Calu3 (cell line): ENCODE data around the gene KCNA1. TPM values are rescaled to one million over a fixed set of nuclear protein-coding genes. Genes with fewer than 3 reads are reported as not detected.

Source experiments
- BruUV-seq: library from RNA; stranded (reverse); fragments of 400-500 nt; replicated peaks from 2 replicates; lab custom pipeline; 2021; lab: Mats Ljungman, UMichigan
- CTCF ChIA-PET: fragments of 300-600 bp; sonication (Branson Sonifier 250); formaldehyde crosslinking; loops from one replicate; lab custom pipeline; 2022; ENCODE audit warnings: antibody characterized with exemption; lab: Charles Lee
- DNase-seq: peaks from one replicate; pipeline ENCODE4 v3.0.0; 2022
- H3K27ac Mint-ChIP-seq: one replicate; pipeline ENCODE4 v1.8.0; 2022; ENCODE audit warnings: mixed read lengths; ENCODE audit not compliant: unreplicated experiment
- H3K27me3 Mint-ChIP-seq: one replicate; pipeline ENCODE4 v1.8.0; 2022; ENCODE audit warnings: mixed read lengths; ENCODE audit not compliant: unreplicated experiment
- H3K36me3 Mint-ChIP-seq: one replicate; pipeline ENCODE4 v1.8.0; 2022; ENCODE audit warnings: mild to moderate bottlenecking, moderate library complexity, mixed read lengths; ENCODE audit not compliant: insufficient read depth, unreplicated experiment
- H3K4me1 Mint-ChIP-seq: one replicate; pipeline ENCODE4 v1.8.0; 2022; ENCODE audit warnings: mild to moderate bottlenecking, low read depth, mixed read lengths; ENCODE audit not compliant: unreplicated experiment
- H3K4me3 Mint-ChIP-seq: one replicate; pipeline ENCODE4 v1.8.0; 2022; ENCODE audit warnings: mild to moderate bottlenecking, low read depth, moderate library complexity, mixed read lengths; ENCODE audit not compliant: unreplicated experiment
- H3K9me3 Mint-ChIP-seq: one replicate; pipeline ENCODE4 v1.8.0; 2022; ENCODE audit warnings: low read depth, mixed read lengths; ENCODE audit not compliant: unreplicated experiment
- CTCF ChIP-seq: fragments of 200-600 bp; IDR thresholded peaks from one replicate; pipeline ENCODE4 v1.8.0; 2022; ENCODE audit warnings: antibody characterized with exemption; ENCODE audit not compliant: unreplicated experiment
- intact Hi-C: fragments of 100-400 bp; cut with micrococcal nuclease; formaldehyde crosslinking; loops from one replicate; pipeline ENCODE4 v1.10.0; 2022; ENCODE audit not compliant: unreplicated experiment
- total RNA-seq: library from RNA; stranded (reverse); gene quantifications from 2 replicates; pipeline ENCODE4 v1.2.3, GENCODE V29; 2022

Gene KCNA1
- total RNA-seq, 1 experiment from 2014 or later = not detected

- Mint-ChIP-seq H3K9me3 (peaks cover 6% of the 10 kb centered on the region), H3K27me3 (peaks cover 19% of the 10 kb centered on the region), H3K36me3 (no peaks in the 10 kb centered on the region), H3K27ac (no peak overlapping the region), H3K4me3 (no peak overlapping the region), H3K4me1 (no peaks in the 10 kb centered on the region)
- intact Hi-C loops = no loop called here
- no TSS peak for BruUV-seq
- CTCF ChIA-PET = no interaction called here
- DNase-seq = no peak
- TF ChIP-seq CTCF = no peak
Observed at GRCh38 chr12:4900327-4900726, 9.4 kb upstream of the KCNA1 start.

GRCh38 chr12:4905316-4905715 lies 4.4 kb upstream of the KCNA1 start:
- no peak for DNase-seq
- H3K4me3 Mint-ChIP-seq = no peak overlapping the region
- TF ChIP-seq CTCF = no peak
- intact Hi-C loops = no loop called here
- H3K27me3 Mint-ChIP-seq = peaks cover 2% of the 10 kb centered on the region
- peaks cover 2% of the 10 kb centered on the region for H3K9me3 Mint-ChIP-seq
- H3K4me1 Mint-ChIP-seq = no peaks in the 10 kb centered on the region
- H3K27ac Mint-ChIP-seq = no peak overlapping the region
- no TSS peak for BruUV-seq
- no peaks in the 10 kb centered on the region for H3K36me3 Mint-ChIP-seq
- CTCF ChIA-PET = interaction anchor here (1.1 kb wide), 1 partner anchor 14 kb away, joined by 3 read pairs; no protein-coding TSS in a partner anchor

- Mint-ChIP-seq H3K9me3 (no peaks in the 10 kb centered on the region), H3K36me3 (no peaks in the 10 kb centered on the region), H3K27me3 (no peaks in the 10 kb centered on the region), H3K4me3 (no peak overlapping the region), H3K27ac (no peak overlapping the region), H3K4me1 (no peaks in the 10 kb centered on the region)
- intact Hi-C loops = no loop called here
- no TSS peak for BruUV-seq
- CTCF ChIA-PET = no interaction called here
- no peak for TF ChIP-seq CTCF
- no peak for DNase-seq
Observed at GRCh38 chr12:4908684-4909409, 858 bp upstream of the KCNA1 start.

GRCh38 chr12:4909410-4909733 lies 333 bp upstream of the KCNA1 start:
- H3K27ac Mint-ChIP-seq = no peak overlapping the region
- H3K4me3 Mint-ChIP-seq = no peak overlapping the region
- TF ChIP-seq CTCF = no peak
- peaks cover 2% of the 10 kb centered on the region for H3K27me3 Mint-ChIP-seq
- no TSS peak for BruUV-seq
- no peak for DNase-seq
- H3K9me3 Mint-ChIP-seq = no peaks in the 10 kb centered on the region
- H3K4me1 Mint-ChIP-seq = no peaks in the 10 kb centered on the region
- intact Hi-C loops = no loop called here
- CTCF ChIA-PET = no interaction called here
- H3K36me3 Mint-ChIP-seq = no peaks in the 10 kb centered on the region
